ENCODE data around the gene KLF14.
"Not testable (repeated sequence)": the region's sequence is repeated elsewhere in the genome, so short reads cannot be mapped to it uniquely, and the experiment has no call there.

KLF14 gene

GRCh38 chr7:130719541-130719940 is 14.5 kb downstream of the KLF14 start:
- H3K27ac ChIP-seq (ENCODE audit: low read depth in 2 of 2, low read length in 2 of 2), result no peak overlapping the region
- no peak overlapping the region for H3K4me3 ChIP-seq (ENCODE audit: low read length in 2 of 2)
- H3K36me3 ChIP-seq (ENCODE audit: control insufficient read depth in 2 of 2, insufficient read depth in 2 of 2, low read length in 2 of 2), result no peaks in the 10 kb centered on the region
- H3K4me1 ChIP-seq (ENCODE audit: control insufficient read depth in 2 of 2, insufficient read depth in 2 of 2, low read length in 2 of 2), result no peaks in the 10 kb centered on the region
- no peak overlapping the region for H3K9ac ChIP-seq (ENCODE audit: low read depth in 1 of 2, low read length in 2 of 2)
- H3K27me3 ChIP-seq (ENCODE audit: control insufficient read depth in 2 of 2, insufficient read depth in 2 of 2, low read length in 2 of 2), result peaks cover 0 to 14% of the 10 kb centered on the region in 2 donors
- no peaks in the 10 kb centered on the region for H3K9me3 ChIP-seq (ENCODE audit: control insufficient read depth in 2 of 2, low read length in 2 of 2)

- no peaks in the 10 kb centered on the region for H3K9me3 ChIP-seq (ENCODE audit: control insufficient read depth in 2 of 2, low read length in 2 of 2)
- H3K4me3 ChIP-seq (ENCODE audit: low read length in 2 of 2), result no peak overlapping the region
- H3K4me1 ChIP-seq (ENCODE audit: control insufficient read depth in 2 of 2, insufficient read depth in 2 of 2, low read length in 2 of 2), result no peaks in the 10 kb centered on the region
- no peak overlapping the region for H3K27ac ChIP-seq (ENCODE audit: low read depth in 2 of 2, low read length in 2 of 2)
- no peaks in the 10 kb centered on the region for H3K36me3 ChIP-seq (ENCODE audit: control insufficient read depth in 2 of 2, insufficient read depth in 2 of 2, low read length in 2 of 2)
- no peak overlapping the region for H3K9ac ChIP-seq (ENCODE audit: low read depth in 1 of 2, low read length in 2 of 2)
- peaks cover 0 to 3% of the 10 kb centered on the region in 2 donors for H3K27me3 ChIP-seq (ENCODE audit: control insufficient read depth in 2 of 2, insufficient read depth in 2 of 2, low read length in 2 of 2)
Observed at GRCh38 chr7:130712416-130712815, 21.6 kb downstream of the KLF14 start.

- Histone ChIP-seq H3K27ac (ENCODE audit: low read depth in 2 of 2, low read length in 2 of 2) (no peak overlapping the region), H3K4me1 (ENCODE audit: control insufficient read depth in 2 of 2, insufficient read depth in 2 of 2, low read length in 2 of 2) (no peaks in the 10 kb centered on the region), H3K4me3 (ENCODE audit: low read length in 2 of 2) (no peak overlapping the region), H3K36me3 (ENCODE audit: control insufficient read depth in 2 of 2, insufficient read depth in 2 of 2, low read length in 2 of 2) (no peaks in the 10 kb centered on the region), H3K9ac (ENCODE audit: low read depth in 1 of 2, low read length in 2 of 2) (no peak overlapping the region), H3K27me3 (ENCODE audit: control insufficient read depth in 2 of 2, insufficient read depth in 2 of 2, low read length in 2 of 2) (peaks cover 0 to 3% of the 10 kb centered on the region in 2 donors), H3K9me3 (ENCODE audit: control insufficient read depth in 2 of 2, low read length in 2 of 2) (no peaks in the 10 kb centered on the region)
Observed at GRCh38 chr7:130708766-130709165, 25.2 kb downstream of the KLF14 start.

- Histone ChIP-seq H3K9ac (ENCODE audit: low read depth in 1 of 2, low read length in 2 of 2) (no peak overlapping the region), H3K27me3 (ENCODE audit: control insufficient read depth in 2 of 2, insufficient read depth in 2 of 2, low read length in 2 of 2) (peaks cover 0 to 1% of the 10 kb centered on the region in 2 donors), H3K4me1 (ENCODE audit: control insufficient read depth in 2 of 2, insufficient read depth in 2 of 2, low read length in 2 of 2) (no peaks in the 10 kb centered on the region), H3K4me3 (ENCODE audit: low read length in 2 of 2) (no peak overlapping the region), H3K36me3 (ENCODE audit: control insufficient read depth in 2 of 2, insufficient read depth in 2 of 2, low read length in 2 of 2) (no peaks in the 10 kb centered on the region), H3K27ac (ENCODE audit: low read depth in 2 of 2, low read length in 2 of 2) (no peak overlapping the region), H3K9me3 (ENCODE audit: control insufficient read depth in 2 of 2, low read length in 2 of 2) (no peaks in the 10 kb centered on the region)
Observed at GRCh38 chr7:130708001-130708400, 26.0 kb downstream of the KLF14 start.

- Histone ChIP-seq H3K9me3 (ENCODE audit: control insufficient read depth in 2 of 2, low read length in 2 of 2) (no peaks in the 10 kb centered on the region), H3K36me3 (ENCODE audit: control insufficient read depth in 2 of 2, insufficient read depth in 2 of 2, low read length in 2 of 2) (no peaks in the 10 kb centered on the region), H3K27me3 (ENCODE audit: control insufficient read depth in 2 of 2, insufficient read depth in 2 of 2, low read length in 2 of 2) (no peaks in the 10 kb centered on the region), H3K27ac (ENCODE audit: low read depth in 2 of 2, low read length in 2 of 2) (no peak overlapping the region), H3K4me3 (ENCODE audit: low read length in 2 of 2) (no peak overlapping the region), H3K9ac (ENCODE audit: low read depth in 1 of 2, low read length in 2 of 2) (no peak overlapping the region), H3K4me1 (ENCODE audit: control insufficient read depth in 2 of 2, insufficient read depth in 2 of 2, low read length in 2 of 2) (no peaks in the 10 kb centered on the region)
Observed at GRCh38 chr7:130703851-130704250, 30.2 kb downstream of the KLF14 start.

- Histone ChIP-seq H3K36me3 (ENCODE audit: control insufficient read depth in 2 of 2, insufficient read depth in 2 of 2, low read length in 2 of 2) (no peaks in the 10 kb centered on the region), H3K4me1 (ENCODE audit: control insufficient read depth in 2 of 2, insufficient read depth in 2 of 2, low read length in 2 of 2) (no peaks in the 10 kb centered on the region), H3K9me3 (ENCODE audit: control insufficient read depth in 2 of 2, low read length in 2 of 2) (no peaks in the 10 kb centered on the region), H3K27ac (ENCODE audit: low read depth in 2 of 2, low read length in 2 of 2) (no peak overlapping the region), H3K4me3 (ENCODE audit: low read length in 2 of 2) (no peak overlapping the region), H3K27me3 (ENCODE audit: control insufficient read depth in 2 of 2, insufficient read depth in 2 of 2, low read length in 2 of 2) (no peaks in the 10 kb centered on the region), H3K9ac (ENCODE audit: low read depth in 1 of 2, low read length in 2 of 2) (no peak overlapping the region)
Observed at GRCh38 chr7:130701650-130702049, 32.4 kb downstream of the KLF14 start.

- Histone ChIP-seq H3K4me3 (ENCODE audit: low read length in 2 of 2) (no peak overlapping the region), H3K9me3 (ENCODE audit: control insufficient read depth in 2 of 2, low read length in 2 of 2) (no peaks in the 10 kb centered on the region), H3K36me3 (ENCODE audit: control insufficient read depth in 2 of 2, insufficient read depth in 2 of 2, low read length in 2 of 2) (no peaks in the 10 kb centered on the region), H3K9ac (ENCODE audit: low read depth in 1 of 2, low read length in 2 of 2) (no peak overlapping the region), H3K27me3 (ENCODE audit: control insufficient read depth in 2 of 2, insufficient read depth in 2 of 2, low read length in 2 of 2) (no peaks in the 10 kb centered on the region), H3K4me1 (ENCODE audit: control insufficient read depth in 2 of 2, insufficient read depth in 2 of 2, low read length in 2 of 2) (no peaks in the 10 kb centered on the region), H3K27ac (ENCODE audit: low read depth in 2 of 2, low read length in 2 of 2) (no peak overlapping the region)
Observed at GRCh38 chr7:130700760-130701159, 33.2 kb downstream of the KLF14 start.

GRCh38 chr7:130699686-130700085 is 34.3 kb downstream of the KLF14 start:
- no peak overlapping the region for H3K4me3 ChIP-seq (ENCODE audit: low read length in 2 of 2)
- H3K9me3 ChIP-seq (ENCODE audit: control insufficient read depth in 2 of 2, low read length in 2 of 2), result no peaks in the 10 kb centered on the region
- no peak overlapping the region for H3K9ac ChIP-seq (ENCODE audit: low read depth in 1 of 2, low read length in 2 of 2)
- H3K36me3 ChIP-seq (ENCODE audit: control insufficient read depth in 2 of 2, insufficient read depth in 2 of 2, low read length in 2 of 2), result no peaks in the 10 kb centered on the region
- no peak overlapping the region for H3K27ac ChIP-seq (ENCODE audit: low read depth in 2 of 2, low read length in 2 of 2)
- no peaks in the 10 kb centered on the region for H3K4me1 ChIP-seq (ENCODE audit: control insufficient read depth in 2 of 2, insufficient read depth in 2 of 2, low read length in 2 of 2)
- H3K27me3 ChIP-seq (ENCODE audit: control insufficient read depth in 2 of 2, insufficient read depth in 2 of 2, low read length in 2 of 2), result no peaks in the 10 kb centered on the region

- Histone ChIP-seq H3K27me3 (ENCODE audit: control insufficient read depth in 2 of 2, insufficient read depth in 2 of 2, low read length in 2 of 2) (no peaks in the 10 kb centered on the region), H3K9ac (ENCODE audit: low read depth in 1 of 2, low read length in 2 of 2) (no peak overlapping the region), H3K27ac (ENCODE audit: low read depth in 2 of 2, low read length in 2 of 2) (no peak overlapping the region), H3K36me3 (ENCODE audit: control insufficient read depth in 2 of 2, insufficient read depth in 2 of 2, low read length in 2 of 2) (no peaks in the 10 kb centered on the region), H3K4me1 (ENCODE audit: control insufficient read depth in 2 of 2, insufficient read depth in 2 of 2, low read length in 2 of 2) (no peaks in the 10 kb centered on the region), H3K4me3 (ENCODE audit: low read length in 2 of 2) (no peak overlapping the region), H3K9me3 (ENCODE audit: control insufficient read depth in 2 of 2, low read length in 2 of 2) (no peaks in the 10 kb centered on the region)
Observed at GRCh38 chr7:130697820-130698219, 36.2 kb downstream of the KLF14 start.

- Histone ChIP-seq H3K27me3 (ENCODE audit: control insufficient read depth in 2 of 2, insufficient read depth in 2 of 2, low read length in 2 of 2) (no peaks in the 10 kb centered on the region), H3K4me3 (ENCODE audit: low read length in 2 of 2) (no peak overlapping the region), H3K27ac (ENCODE audit: low read depth in 2 of 2, low read length in 2 of 2) (no peak overlapping the region), H3K9ac (ENCODE audit: low read depth in 1 of 2, low read length in 2 of 2) (no peak overlapping the region), H3K9me3 (ENCODE audit: control insufficient read depth in 2 of 2, low read length in 2 of 2) (no peaks in the 10 kb centered on the region), H3K36me3 (ENCODE audit: control insufficient read depth in 2 of 2, insufficient read depth in 2 of 2, low read length in 2 of 2) (no peaks in the 10 kb centered on the region), H3K4me1 (ENCODE audit: control insufficient read depth in 2 of 2, insufficient read depth in 2 of 2, low read length in 2 of 2) (no peaks in the 10 kb centered on the region)
Observed at GRCh38 chr7:130695840-130696239, 38.2 kb downstream of the KLF14 start.

GRCh38 chr7:130692396-130692795 is 41.6 kb downstream of the KLF14 start:
- H3K36me3 ChIP-seq (ENCODE audit: control insufficient read depth in 2 of 2, insufficient read depth in 2 of 2, low read length in 2 of 2), result not testable (repeated sequence)

More at GRCh38 chr7:130692396-130692795, 41.6 kb downstream of the KLF14 start:
- H3K27me3 ChIP-seq (ENCODE audit: control insufficient read depth in 2 of 2, insufficient read depth in 2 of 2, low read length in 2 of 2); H3K4me3 ChIP-seq (ENCODE audit: low read length in 2 of 2); H3K27ac ChIP-seq (ENCODE audit: low read depth in 2 of 2, low read length in 2 of 2); H3K9ac ChIP-seq (ENCODE audit: low read depth in 1 of 2, low read length in 2 of 2); H3K4me1 ChIP-seq (ENCODE audit: control insufficient read depth in 2 of 2, insufficient read depth in 2 of 2, low read length in 2 of 2); H3K9me3 ChIP-seq (ENCODE audit: control insufficient read depth in 2 of 2, low read length in 2 of 2): not testable (repeated sequence)
